GM12873 (cell line): ENCODE data around the gene CFAP61.

ENCODE experiments used
- TF ChIP-seq, protein P1 (sequence below): IDR thresholded peaks from 2 replicates; pipeline ENCODE4 v1.5.1; 2012; ENCODE audit warnings: low read depth, mild to moderate bottlenecking, moderate library complexity, low read length, control low read depth; ENCODE audit not compliant: insufficient read depth; ENCODE audit errors: missing control alignments

The CFAP61 gene

DNA sequence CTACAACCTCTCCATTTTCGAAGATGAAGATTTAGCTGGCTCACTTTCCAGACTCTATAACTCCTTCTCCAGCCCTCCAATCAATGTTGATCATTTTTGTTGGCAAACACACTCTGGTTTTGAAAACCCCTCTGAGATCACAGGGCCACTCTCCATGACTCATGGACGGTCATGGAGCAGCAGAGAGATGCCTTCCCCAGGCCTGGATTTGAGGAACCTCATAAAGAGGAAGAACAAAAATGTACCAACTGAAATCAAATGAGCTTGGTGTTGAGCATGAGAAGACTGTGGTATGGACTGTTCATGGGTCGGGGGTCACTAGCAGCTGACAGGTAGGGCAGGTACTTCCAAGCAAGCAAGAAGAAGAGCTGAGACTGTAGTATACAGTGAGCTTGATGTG, 202.8 kb downstream of the CFAP61 start:
- TF ChIP-seq, protein P1, sequence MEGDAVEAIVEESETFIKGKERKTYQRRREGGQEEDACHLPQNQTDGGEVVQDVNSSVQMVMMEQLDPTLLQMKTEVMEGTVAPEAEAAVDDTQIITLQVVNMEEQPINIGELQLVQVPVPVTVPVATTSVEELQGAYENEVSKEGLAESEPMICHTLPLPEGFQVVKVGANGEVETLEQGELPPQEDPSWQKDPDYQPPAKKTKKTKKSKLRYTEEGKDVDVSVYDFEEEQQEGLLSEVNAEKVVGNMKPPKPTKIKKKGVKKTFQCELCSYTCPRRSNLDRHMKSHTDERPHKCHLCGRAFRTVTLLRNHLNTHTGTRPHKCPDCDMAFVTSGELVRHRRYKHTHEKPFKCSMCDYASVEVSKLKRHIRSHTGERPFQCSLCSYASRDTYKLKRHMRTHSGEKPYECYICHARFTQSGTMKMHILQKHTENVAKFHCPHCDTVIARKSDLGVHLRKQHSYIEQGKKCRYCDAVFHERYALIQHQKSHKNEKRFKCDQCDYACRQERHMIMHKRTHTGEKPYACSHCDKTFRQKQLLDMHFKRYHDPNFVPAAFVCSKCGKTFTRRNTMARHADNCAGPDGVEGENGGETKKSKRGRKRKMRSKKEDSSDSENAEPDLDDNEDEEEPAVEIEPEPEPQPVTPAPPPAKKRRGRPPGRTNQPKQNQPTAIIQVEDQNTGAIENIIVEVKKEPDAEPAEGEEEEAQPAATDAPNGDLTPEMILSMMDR, result no peak

DNA sequence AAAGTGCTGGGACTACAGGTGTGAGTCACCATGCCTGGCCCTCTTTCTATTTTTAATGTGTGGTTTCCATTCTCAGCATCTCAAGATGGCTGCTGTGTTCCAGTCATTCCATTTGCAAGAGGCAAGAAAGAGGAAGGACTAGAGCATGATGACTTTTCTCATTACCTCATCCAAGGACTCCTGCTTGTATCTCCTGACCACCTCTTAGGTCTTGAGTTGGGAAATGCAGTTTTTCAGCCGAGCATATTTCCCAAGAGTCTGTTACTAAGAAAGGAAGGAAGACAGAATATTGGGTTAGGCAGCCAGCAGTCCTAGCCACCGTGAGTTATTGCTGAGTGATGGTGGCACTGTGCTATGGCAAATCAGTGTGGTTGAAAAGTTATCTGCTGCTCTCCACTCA, 207.2 kb downstream of the CFAP61 start:
- TF ChIP-seq, protein P1, result no peak

DNA sequence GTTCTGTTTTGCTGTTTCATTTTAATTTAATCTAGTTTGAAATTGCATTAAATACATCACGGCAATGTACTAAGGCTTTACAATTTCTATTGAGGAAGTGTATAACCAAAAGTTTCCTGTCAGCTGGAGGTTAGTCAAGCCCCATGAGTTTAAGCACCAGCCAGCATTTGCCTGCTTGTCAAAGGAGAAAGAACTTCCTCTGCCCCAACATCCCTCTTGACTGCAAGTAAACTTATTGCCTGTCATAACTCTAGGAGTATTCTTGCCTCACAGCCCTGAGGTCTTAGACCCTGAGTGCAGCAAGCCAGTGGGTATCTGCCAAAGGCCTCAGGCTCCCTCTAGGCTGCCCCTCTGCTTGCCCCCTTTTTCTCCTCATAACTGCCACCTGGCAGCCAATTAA, 208.8 kb downstream of the CFAP61 start:
- TF ChIP-seq, protein P1, result no peak

DNA sequence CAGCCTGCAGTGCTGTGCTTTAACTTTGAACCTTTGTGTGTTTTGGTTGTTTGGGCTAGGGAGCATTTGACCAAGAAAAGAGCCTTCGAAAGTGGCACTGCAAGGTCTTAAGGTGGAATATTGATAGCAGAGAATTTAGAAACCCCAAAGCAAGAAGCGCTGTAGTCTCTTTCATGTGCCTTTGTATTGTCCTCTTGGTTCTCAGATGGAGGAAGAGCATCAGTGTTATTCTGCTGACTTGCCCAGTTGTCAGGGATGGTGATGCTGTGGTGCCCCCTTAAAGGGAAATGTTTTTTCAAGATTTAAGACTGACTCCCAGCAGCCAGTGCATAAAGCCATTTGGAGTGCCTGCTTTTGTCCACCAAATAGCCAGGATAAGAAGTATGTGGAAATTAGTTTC, 212.9 kb downstream of the CFAP61 start:
- TF ChIP-seq, protein P1, result no peak

DNA sequence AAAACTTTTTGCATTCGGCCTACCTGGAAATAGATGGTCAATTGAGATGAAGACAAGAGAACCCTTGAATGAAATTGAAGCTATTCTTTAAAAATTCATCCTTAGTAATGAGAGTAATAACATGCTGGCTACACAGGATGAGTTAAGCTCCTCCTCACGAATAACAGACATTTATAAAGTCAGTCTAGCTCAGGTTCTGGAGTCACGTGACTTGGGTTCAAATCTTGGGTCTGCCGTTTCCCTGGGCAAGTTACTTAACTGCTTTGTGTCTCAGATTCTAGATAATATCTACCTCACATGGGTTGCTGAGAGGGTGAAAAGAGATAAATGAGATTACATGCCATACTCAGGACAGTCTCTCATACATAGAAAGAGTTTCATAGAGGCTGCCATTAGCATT, 214.2 kb downstream of the CFAP61 start:
- TF ChIP-seq, protein P1, result no peak

DNA sequence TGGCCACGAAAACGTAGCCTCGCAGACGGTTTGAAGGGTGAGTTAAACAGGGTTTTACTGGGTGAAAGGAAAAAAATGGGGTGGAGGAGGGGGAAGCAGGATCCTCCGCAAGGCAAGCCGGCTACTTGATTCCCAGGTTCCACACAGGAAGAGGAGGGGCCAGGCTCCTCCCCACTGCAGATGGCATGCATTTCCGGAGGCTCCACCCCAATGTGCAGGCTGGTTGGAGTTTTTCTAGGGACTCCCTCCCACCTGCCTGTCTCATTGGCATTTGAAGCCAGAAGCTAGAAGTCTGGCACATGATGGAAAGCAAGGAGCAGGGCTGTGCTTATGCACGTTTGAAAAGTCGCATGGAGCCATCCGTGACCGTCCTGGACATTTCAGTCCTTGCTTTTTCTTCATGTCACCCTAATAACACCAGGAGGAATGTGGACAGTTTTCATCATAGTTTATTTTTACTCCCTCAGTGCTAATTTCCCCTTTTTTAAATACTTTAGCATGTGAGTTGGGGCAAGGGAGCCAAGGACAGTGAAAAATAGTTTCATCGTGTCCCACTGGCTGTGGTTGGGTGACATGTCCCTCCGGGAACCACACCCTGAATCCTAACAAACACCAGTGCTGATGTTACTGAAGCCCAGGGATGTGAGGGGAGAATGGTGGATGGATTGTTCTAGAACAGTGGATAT, 215.5 kb downstream of the CFAP61 start:
- TF ChIP-seq, protein P1, result no peak

DNA sequence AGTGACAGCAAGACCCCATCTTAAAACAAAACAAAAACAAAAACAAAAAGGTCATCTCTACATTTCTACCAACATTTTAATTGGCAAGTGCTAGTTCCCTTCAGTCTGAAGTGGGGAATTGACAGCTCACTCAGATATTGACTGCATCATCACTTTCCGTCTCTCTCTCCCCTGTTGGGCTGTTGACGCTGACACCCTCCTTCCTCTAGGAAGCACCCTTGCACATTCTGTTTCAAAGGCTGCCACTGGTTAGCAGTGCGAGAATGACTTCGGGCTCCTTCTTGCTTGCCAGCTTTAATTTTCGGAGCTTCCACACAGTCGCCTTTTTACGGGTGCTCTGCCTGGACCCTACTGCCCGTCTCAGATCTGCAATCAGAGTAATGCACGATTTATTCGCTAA, 218.9 kb downstream of the CFAP61 start:
- TF ChIP-seq, protein P1, result no peak
